Neuronal stem cell (in vitro differentiated cells): ENCODE data around the gene SCRT2.

Source experiments
- DNase-seq: peaks from one replicate; pipeline ENCODE4 v3.0.0-alpha.2; 2013; ENCODE audit warnings: low spot score
- H2AFZ ChIP-seq: one replicate; pipeline ENCODE4 v1.6.1; 2013; ENCODE audit warnings: mild to moderate bottlenecking, low read length, inconsistent platforms
- H2AK5ac ChIP-seq: 2 replicates; pipeline ENCODE4 v1.6.1; 2013; ENCODE audit warnings: low read depth, mild to moderate bottlenecking, inconsistent platforms, low read length, moderate library complexity, mixed read lengths
- H2BK120ac ChIP-seq: 2 replicates; pipeline ENCODE4 v1.6.1; 2013; ENCODE audit warnings: low read depth, mild to moderate bottlenecking, inconsistent platforms, low read length, moderate library complexity, mixed read lengths
- H2BK12ac ChIP-seq: one replicate; pipeline ENCODE4 v1.6.1; 2013; ENCODE audit warnings: low read length, inconsistent platforms
- H2BK15ac ChIP-seq: 2 replicates; pipeline ENCODE4 v1.6.1; 2013; ENCODE audit warnings: mild to moderate bottlenecking, low read length, inconsistent platforms, mixed read lengths
- H2BK5ac ChIP-seq: one replicate; pipeline ENCODE4 v1.6.1; 2013; ENCODE audit warnings: inconsistent platforms, mild to moderate bottlenecking, low read length, moderate library complexity
- H3K14ac ChIP-seq: one replicate; pipeline ENCODE4 v1.6.1; 2013; ENCODE audit warnings: low read length, inconsistent platforms
- H3K18ac ChIP-seq: 2 replicates; pipeline ENCODE4 v1.6.1; 2013; ENCODE audit warnings: low read length, inconsistent platforms
- H3K23ac ChIP-seq: 2 replicates; pipeline ENCODE4 v1.6.1; 2013; ENCODE audit warnings: low read depth, mild to moderate bottlenecking, mixed read lengths, low read length, inconsistent platforms; ENCODE audit not compliant: poor library complexity
- H3K27ac ChIP-seq: replicated peaks from 3 replicates; pipeline ENCODE4 v1.5.1; 2013; ENCODE audit warnings: low read length, inconsistent platforms
- H3K27me3 ChIP-seq, 3 experiments: 2 replicates each; pipeline ENCODE4 v1.6.1; 2013; ENCODE audit warnings: low read length in 3 of 3, mild to moderate bottlenecking in 2 of 3, inconsistent platforms in 1 of 3, low read depth in 1 of 3, mixed read lengths in 1 of 3, moderate library complexity in 1 of 3; ENCODE audit not compliant: control insufficient read depth in 3 of 3, insufficient read depth in 3 of 3
- H3K36me3 ChIP-seq, 2 donors: replicated peaks in 1 of 2; 2 replicates each; pipeline ENCODE4 v1.6.1; 2013; ENCODE audit warnings: low read length in 2 of 2; ENCODE audit not compliant: control insufficient read depth in 2 of 2, insufficient read depth in 2 of 2
- H3K4ac ChIP-seq: 2 replicates; pipeline ENCODE4 v1.6.1; 2013; ENCODE audit warnings: inconsistent platforms, mild to moderate bottlenecking, low read length, moderate library complexity
- H3K4me1 ChIP-seq, 2 donors: 1 replicate in 1 of 2; 2 replicates in 1 of 2; pipeline ENCODE4 v1.6.1; 2013; ENCODE audit warnings: low read length in 2 of 2, low read depth in 1 of 2; ENCODE audit not compliant: control insufficient read depth in 2 of 2, insufficient read depth in 1 of 2
- H3K4me2 ChIP-seq: one replicate; pipeline ENCODE4 v1.6.1; 2013; ENCODE audit warnings: mild to moderate bottlenecking, low read length, inconsistent platforms; ENCODE audit not compliant: insufficient read depth, poor library complexity, severe bottlenecking
- H3K4me3 ChIP-seq, 2 donors: 2 replicates each; pipeline ENCODE4 v1.5.1; 2013; ENCODE audit warnings: low read length in 2 of 2, mild to moderate bottlenecking in 2 of 2, inconsistent platforms in 1 of 2, moderate library complexity in 1 of 2
- H3K79me1 ChIP-seq: one replicate; pipeline ENCODE4 v1.6.1; 2013; ENCODE audit warnings: low read depth, mild to moderate bottlenecking, inconsistent platforms, low read length, moderate library complexity
- H3K9ac ChIP-seq: one replicate; pipeline ENCODE4 v1.6.1; 2013; ENCODE audit warnings: mild to moderate bottlenecking, low read depth, low read length, inconsistent platforms; ENCODE audit not compliant: poor library complexity
- H3K9me3 ChIP-seq, 2 donors: replicated peaks in 1 of 2; 2 replicates each; pipeline versions ENCODE3 to v1.6.1; 2013; ENCODE audit warnings: low read length in 2 of 2, mild to moderate bottlenecking in 2 of 2, inconsistent platforms in 1 of 2, low read depth in 1 of 2, mixed read lengths in 1 of 2, moderate library complexity in 1 of 2; ENCODE audit not compliant: control insufficient read depth in 2 of 2, insufficient read depth in 1 of 2
- H4K8ac ChIP-seq: one replicate; pipeline ENCODE4 v1.6.1; 2013; ENCODE audit warnings: low read depth, mild to moderate bottlenecking, inconsistent platforms, low read length, moderate library complexity
- H4K91ac ChIP-seq: one replicate; pipeline ENCODE4 v1.6.1; 2013; ENCODE audit warnings: low read length, low read depth, mild to moderate bottlenecking, inconsistent platforms; ENCODE audit not compliant: poor library complexity
- WGBS, 2 donors: extraction: QIAGEN DNeasy Blood & Tissue Kit; methylation state at CpG; one replicate each; pipeline ENCODE4 v1.1.7; 2013; ENCODE audit warnings: missing lambda C conversion rate in 2 of 2, mixed read lengths in 1 of 2; ENCODE audit not compliant: insufficient read length in 2 of 2, insufficient replicate concordance in 1 of 2; ENCODE audit errors: extremely low coverage in 2 of 2; 5-methylcytosine and 5-hydroxymethylcytosine counted together

Gene SCRT2

DNA sequence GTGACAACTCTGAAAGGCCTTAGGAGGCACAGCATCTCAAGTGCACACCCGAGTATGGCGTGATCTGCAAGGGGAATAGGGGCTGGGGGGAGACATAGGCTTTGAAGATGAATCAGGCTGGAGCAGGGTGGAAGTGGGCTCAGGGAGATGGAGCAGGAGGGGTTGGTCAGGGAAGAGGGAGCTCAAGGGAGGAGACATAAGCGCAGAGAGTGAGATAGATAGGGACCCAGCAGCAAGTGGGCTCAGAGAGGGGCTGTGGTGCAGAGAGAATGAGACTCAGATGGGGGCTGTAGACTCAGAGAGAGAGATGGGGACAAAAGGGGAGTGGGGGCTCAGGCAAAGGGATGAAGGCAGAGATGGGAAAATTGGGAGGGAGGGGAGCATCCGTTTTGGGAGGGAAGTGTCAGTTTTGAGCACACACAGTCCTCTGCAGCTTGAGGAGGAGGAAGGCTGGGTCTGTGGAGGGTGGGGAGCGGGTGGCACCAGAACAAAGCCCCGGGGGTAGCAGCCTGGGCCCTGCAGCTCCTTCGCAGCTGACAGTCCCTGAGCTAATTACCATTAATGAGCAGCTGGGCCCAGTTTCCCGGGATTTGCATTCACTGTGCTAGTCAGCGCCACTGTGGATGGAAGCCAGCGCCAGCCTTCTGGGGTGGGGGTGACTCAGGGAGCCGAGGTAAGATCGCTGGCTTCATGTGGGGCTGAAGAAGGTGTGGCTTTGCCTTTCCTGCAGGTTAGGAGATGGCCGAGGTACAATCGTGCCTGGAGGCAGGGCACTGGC, 41.3 kb downstream of the SCRT2 start:
- H3K9me3 ChIP-seq: no peaks in the 10 kb centered on the region
- peak overlapping the region; percentile 2 for H2BK120ac ChIP-seq
- no peak overlapping the region for H2BK15ac ChIP-seq
- no peak overlapping the region for H3K27ac ChIP-seq
- no CpG with 5 or more reads among the region's 14 CpGs for WGBS, 2 donors
- H3K79me1 ChIP-seq: no peaks in the 10 kb centered on the region
- H3K18ac ChIP-seq: peak overlapping the region; percentile 85
- peak overlapping the region; percentile 72 for H2AK5ac ChIP-seq
- H2BK5ac ChIP-seq: no peak overlapping the region
- H4K91ac ChIP-seq: no peak overlapping the region
- no peak overlapping the region for H2BK12ac ChIP-seq
- peaks cover 0 to 46% (median 0%) of the 10 kb centered on the region in 3 experiments for H3K27me3 ChIP-seq
- H2AFZ ChIP-seq: no peak overlapping the region
- H4K8ac ChIP-seq: no peak overlapping the region
- H3K23ac ChIP-seq: no peak overlapping the region
- peaks cover 0 to 16% of the 10 kb centered on the region in 2 donors for H3K4me1 ChIP-seq
- H3K9ac ChIP-seq: peak overlapping the region; percentile 61
- H3K4me2 ChIP-seq: no peak overlapping the region
- no peak overlapping the region for H3K4me3 ChIP-seq
- H3K4ac ChIP-seq: no peak overlapping the region
- DNase-seq: no peak
- no peaks in the 10 kb centered on the region for H3K36me3 ChIP-seq
- no peak overlapping the region for H3K14ac ChIP-seq

GRCh38 chr20:631101-631500, 44.5 kb downstream of the SCRT2 start:
- Histone ChIP-seq H3K27me3 (peaks cover 0 to 45% (median 0%) of the 10 kb centered on the region in 3 experiments), H3K27ac (no peak overlapping the region), H2AFZ (no peak overlapping the region), H2BK15ac (no peak overlapping the region), H3K4me3 (no peak overlapping the region), H3K4ac (no peak overlapping the region), H3K9me3 (no peaks in the 10 kb centered on the region), H3K9ac (no peak overlapping the region), H4K91ac (no peak overlapping the region), H2BK12ac (no peak overlapping the region), H2AK5ac (no peak overlapping the region), H3K18ac (no peak overlapping the region), H3K23ac (no peak overlapping the region), H2BK120ac (no peak overlapping the region), H3K14ac (no peak overlapping the region), H3K4me1 (peaks cover 0 to 16% of the 10 kb centered on the region in 2 donors), H3K4me2 (no peak overlapping the region), H2BK5ac (no peak overlapping the region), H3K79me1 (no peaks in the 10 kb centered on the region), H4K8ac (no peak overlapping the region), H3K36me3 (no peaks in the 10 kb centered on the region)
- WGBS, 2 donors: no CpG with 5 or more reads among the region's 1 CpG
- DNase-seq: no peak

GRCh38 chr20:626579-626978, 49.0 kb downstream of the SCRT2 start:
- H2AFZ ChIP-seq: no peak overlapping the region
- WGBS, 2 donors: no CpG with 5 or more reads among the region's 2 CpGs

DNA sequence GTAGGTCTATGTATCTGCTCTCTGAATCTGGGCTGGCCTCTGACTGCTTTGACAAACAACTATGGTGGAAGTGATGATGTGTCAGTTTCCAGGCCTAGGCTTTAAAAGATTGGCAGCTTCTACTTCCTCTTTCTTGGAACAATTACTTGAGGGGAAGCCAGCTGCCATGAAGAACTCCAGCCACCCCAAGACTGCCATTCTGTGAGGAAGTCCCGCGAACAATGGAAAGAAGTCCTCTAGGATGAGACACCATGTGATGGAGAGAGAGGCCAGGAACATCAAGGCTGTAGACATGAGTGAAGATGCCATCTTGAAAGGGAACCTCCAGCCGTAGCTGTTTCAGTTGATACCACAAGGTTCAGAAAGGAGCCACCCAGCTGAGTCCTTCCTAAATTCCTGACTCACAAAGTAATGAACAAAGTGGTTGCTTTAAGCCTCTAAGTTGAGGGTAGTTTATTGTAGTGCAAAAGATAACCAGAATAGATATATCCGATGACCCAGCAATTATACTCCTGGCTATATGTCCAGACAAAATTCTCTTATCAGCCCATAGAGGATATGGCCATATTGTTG, 50.2 kb downstream of the SCRT2 start:
- H4K91ac ChIP-seq: no peak overlapping the region
- H3K36me3 ChIP-seq: no peaks in the 10 kb centered on the region
- H2BK12ac ChIP-seq: no peak overlapping the region
- no peak overlapping the region for H3K4me2 ChIP-seq
- no peak overlapping the region for H3K27ac ChIP-seq
- peaks cover 0 to 5% of the 10 kb centered on the region in 2 donors for H3K4me1 ChIP-seq
- no peaks in the 10 kb centered on the region for H3K79me1 ChIP-seq
- WGBS, 2 donors: no CpG with 5 or more reads among the region's 4 CpGs
- H3K18ac ChIP-seq: no peak overlapping the region
- DNase-seq: no peak
- H3K23ac ChIP-seq: no peak overlapping the region
- no peak overlapping the region for H2AFZ ChIP-seq
- peaks cover 0 to 29% (median 0%) of the 10 kb centered on the region in 3 experiments for H3K27me3 ChIP-seq
- H2BK120ac ChIP-seq: no peak overlapping the region
- no peak overlapping the region for H3K4me3 ChIP-seq
- H3K4ac ChIP-seq: no peak overlapping the region
- no peak overlapping the region for H2BK15ac ChIP-seq
- H3K9ac ChIP-seq: no peak overlapping the region
- H3K14ac ChIP-seq: no peak overlapping the region
- H2BK5ac ChIP-seq: no peak overlapping the region
- no peak overlapping the region for H4K8ac ChIP-seq
- H2AK5ac ChIP-seq: no peak overlapping the region
- H3K9me3 ChIP-seq: no peaks in the 10 kb centered on the region

More at GRCh38 chr20:626579-626978, 49.0 kb downstream of the SCRT2 start:
- no peak overlapping the region for H3K4me2 ChIP-seq
- no peak overlapping the region for H4K8ac ChIP-seq
- DNase-seq: no peak
- no peaks in the 10 kb centered on the region for H3K36me3 ChIP-seq
- peak overlapping the region; percentile 20 for H3K23ac ChIP-seq
- H3K14ac ChIP-seq: no peak overlapping the region
- H3K27me3 ChIP-seq: peaks cover 0 to 25% (median 0%) of the 10 kb centered on the region in 3 experiments
- H3K27ac ChIP-seq: no peak overlapping the region
- no peak overlapping the region for H2BK5ac ChIP-seq
- no peaks in the 10 kb centered on the region for H3K4me1 ChIP-seq
- no peak overlapping the region for H4K91ac ChIP-seq
- H3K18ac ChIP-seq: peak overlapping the region; percentile 68
- no peak overlapping the region for H3K4me3 ChIP-seq
- H3K9me3 ChIP-seq: no peaks in the 10 kb centered on the region
- no peaks in the 10 kb centered on the region for H3K79me1 ChIP-seq
- no peak overlapping the region for H2AK5ac ChIP-seq
- H2BK12ac ChIP-seq: no peak overlapping the region
- no peak overlapping the region for H3K9ac ChIP-seq
- no peak overlapping the region for H3K4ac ChIP-seq
- H2BK15ac ChIP-seq: no peak overlapping the region
- H2BK120ac ChIP-seq: no peak overlapping the region
